Measurements from ENCODE around the gene OR8B3. TPM values are rescaled to one million over a fixed set of nuclear protein-coding genes. Genes with fewer than 3 reads are reported as not detected.
"Not testable (repeated sequence)": the region's sequence is repeated elsewhere in the genome, so short reads cannot be mapped to it uniquely, and the experiment has no call there.

OR8B3 gene
- total RNA-seq, 2 donors from 2014 or later, result not detected

- Histone ChIP-seq H3K27ac (no peak within 1 kb of the TSS), H3K27me3 (no peaks in the 10 kb centered on the region), H3K36me3 (replicated peaks in 1 of 2; ENCODE audit: insufficient read depth in 1 of 2, low read depth in 2 of 2) (no peaks in the 10 kb centered on the region), H3K4me3 (no peak within 1 kb of the TSS), H3K4me1 (no peaks in the 10 kb centered on the region), H3K9me3 (no peaks in the 10 kb centered on the region)
- ATAC-seq (no peak), DNase-seq (no peak)
- 82 to 85% methylated on average over 2 of the region's 2 CpGs for WGBS, 2 donors
- intact Hi-C loops (cut with DNase I), result no loop called here
- TF ChIP-seq CTCF (IDR thresholded peaks at IDR 0.05) (no peak), POLR2A (IDR thresholded peaks at IDR 0.05) (no peak)
These were observed 25.6 kb upstream of the OR8B3 start, which contains the start of gene OR8B4 for GRCh38 chr11:124424384-124424921. Gene OR8B4 (minus strand): TSS chr11:124424871. CDS start chr11:124424871, 0 bp downstream.

- intact Hi-C loops (cut with DNase I), result no loop called here
These were observed 22.2 kb upstream of the OR8B3 start for GRCh38 chr11:124421043-124421442.

GRCh38 chr11:124415356-124415923, 16.6 kb upstream of the OR8B3 start:
- intact Hi-C loops (cut with DNase I), result loop anchor here (10.0 kb wide), 1 partner anchor 169 kb away; no protein-coding TSS in a partner anchor
- no peaks in the 10 kb centered on the region for H3K9me3 ChIP-seq
- H3K36me3 ChIP-seq (replicated peaks in 1 of 2; ENCODE audit: insufficient read depth in 1 of 2, low read depth in 2 of 2), result no peaks in the 10 kb centered on the region
- WGBS, 2 donors, result 17 to 18% methylated on average over 5 of the region's 5 CpGs
- peak in 1 of 4 donors; percentile 8 for DNase-seq
- H3K27ac ChIP-seq, result no peak overlapping the region
- H3K4me3 ChIP-seq, result no peak overlapping the region
- H3K4me1 ChIP-seq, result no peaks in the 10 kb centered on the region
- no peaks in the 10 kb centered on the region for H3K27me3 ChIP-seq
- no peak for ATAC-seq
- TF ChIP-seq CTCF (IDR thresholded peaks at IDR 0.05) (peak; percentile 14 to 65 (median 52)), POLR2A (IDR thresholded peaks at IDR 0.05) (no peak)

More at GRCh38 chr11:124421043-124421442, 22.2 kb upstream of the OR8B3 start:
- ATAC-seq, result no peak
- Histone ChIP-seq H3K27ac (no peak overlapping the region), H3K36me3 (replicated peaks in 1 of 2; ENCODE audit: insufficient read depth in 1 of 2, low read depth in 2 of 2) (no peaks in the 10 kb centered on the region), H3K4me3 (no peak overlapping the region), H3K27me3 (no peaks in the 10 kb centered on the region), H3K9me3 (no peaks in the 10 kb centered on the region), H3K4me1 (no peaks in the 10 kb centered on the region)
- 64 to 70% methylated on average over 4 of the region's 4 CpGs for WGBS, 2 donors
- TF ChIP-seq CTCF (IDR thresholded peaks at IDR 0.05) (no peak), POLR2A (IDR thresholded peaks at IDR 0.05) (no peak)
- no peak for DNase-seq

GRCh38 chr11:124409906-124410305, 11.1 kb upstream of the OR8B3 start:
- ATAC-seq (no peak), DNase-seq (no peak)
- no peaks in the 10 kb centered on the region for H3K36me3 ChIP-seq (replicated peaks in 1 of 2; ENCODE audit: insufficient read depth in 1 of 2, low read depth in 2 of 2)
- intact Hi-C loops (cut with DNase I), result loop anchor here (10.0 kb wide), 1 partner anchor 175 kb away; no protein-coding TSS in a partner anchor
- no peak overlapping the region for H3K27ac ChIP-seq
- H3K27me3 ChIP-seq, result no peaks in the 10 kb centered on the region
- no peaks in the 10 kb centered on the region for H3K4me1 ChIP-seq
- no peak for TF ChIP-seq POLR2A (IDR thresholded peaks at IDR 0.05)
- no peak for TF ChIP-seq CTCF (IDR thresholded peaks at IDR 0.05)
- H3K9me3 ChIP-seq, result no peaks in the 10 kb centered on the region
- 68 to 75% methylated on average over 7 of the region's 7 CpGs for WGBS, 2 donors
- no peak overlapping the region for H3K4me3 ChIP-seq

DNA sequence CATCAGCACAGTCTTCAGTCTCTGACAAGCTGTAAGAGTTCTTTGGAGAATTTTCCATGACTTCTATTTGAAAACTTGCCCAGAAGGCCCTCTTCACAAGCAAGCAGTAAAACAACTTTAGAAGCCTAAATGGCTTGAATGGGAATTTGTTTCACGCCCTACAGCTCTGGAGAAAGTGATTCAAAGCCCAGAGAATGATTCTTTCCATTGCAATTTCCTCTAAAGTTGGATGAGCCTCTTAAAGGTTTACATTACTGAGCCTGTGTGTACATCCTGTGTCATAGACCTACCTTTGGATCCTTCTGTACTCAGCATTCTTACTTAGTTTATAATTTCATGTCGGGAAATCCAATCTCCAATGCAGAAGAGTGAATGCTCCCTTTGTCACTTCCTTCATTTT, 6.8 kb upstream of the OR8B3 start:
- Histone ChIP-seq H3K27me3 (no peaks in the 10 kb centered on the region), H3K9me3 (no peaks in the 10 kb centered on the region), H3K4me3 (no peak overlapping the region), H3K36me3 (replicated peaks in 1 of 2; ENCODE audit: insufficient read depth in 1 of 2, low read depth in 2 of 2) (no peaks in the 10 kb centered on the region), H3K27ac (no peak overlapping the region), H3K4me1 (no peaks in the 10 kb centered on the region)
- TF ChIP-seq POLR2A (IDR thresholded peaks at IDR 0.05), result no peak
- TF ChIP-seq CTCF (IDR thresholded peaks at IDR 0.05), result no peak
- intact Hi-C loops (cut with DNase I), result no loop called here
- DNase-seq (no peak), ATAC-seq (no peak)
- WGBS, 2 donors, result 49 to 59% methylated on average over 2 of the region's 2 CpGs

- H3K36me3 ChIP-seq (replicated peaks in 1 of 2; ENCODE audit: insufficient read depth in 1 of 2, low read depth in 2 of 2); H3K27me3 ChIP-seq; DNase-seq; H3K4me1 ChIP-seq; H3K27ac ChIP-seq; intact Hi-C loops (cut with DNase I); H3K9me3 ChIP-seq; ATAC-seq; H3K4me3 ChIP-seq: not testable (repeated sequence)
- WGBS, 2 donors, result 84 to 90% methylated on average over 8 of the region's 27 CpGs
These were observed 4.4 kb upstream of the OR8B3 start for GRCh38 chr11:124403186-124403585.
